HepG2 (cell line): ENCODE data around the gene JMJD7. TPM values are rescaled to one million over a fixed set of nuclear protein-coding genes. Genes with fewer than 3 reads are reported as not detected.

ENCODE experiments used
- ATAC-seq: fragments of 200-7000 bp; cut with Tn5 transposase; 3 replicates; pipeline ENCODE4 v1.9.1; 2020; ENCODE audit warnings: mild to moderate bottlenecking, moderate library complexity
- BruUV-seq: library from RNA; stranded (reverse); fragments of 400-500 nt; replicated peaks from 2 replicates; lab custom pipeline; 2021; lab: Mats Ljungman, UMichigan
- CTCF ChIA-PET: fragments of 300-600 bp; formaldehyde crosslinking; extraction: SDS; loops from one replicate; lab custom pipeline; 2021; ENCODE audit warnings: low total read pairs, inconsistent platforms, low intra/inter-chr PET ratio; lab: Yijun Ruan, JAX
- POLR2A ChIA-PET: fragments of 350-600 bp; sonication (Branson Sonifier 250); formaldehyde crosslinking; loops from one replicate; lab custom pipeline; 2020; ENCODE audit warnings: antibody characterized with exemption, inconsistent platforms; lab: Yijun Ruan, JAX
- DNase-seq: peaks from one replicate; pipeline ENCODE4 v3.0.0-alpha.2; 2015; ENCODE audit warnings: low spot score
- FAIRE-seq: peaks from 3 replicates; lab custom pipeline; 2011; peaks lifted over from hg19 to GRCh38; lab: Jason Lieb, UNC
- H2AFZ ChIP-seq: one replicate; pipeline ENCODE4 v1.6.1; 2011; ENCODE audit warnings: low read length, inconsistent platforms
- H3K27ac ChIP-seq: fragments of 300-600 bp; 3 replicates; pipeline ENCODE4 v1.8.0; 2011; ENCODE audit warnings: mixed run types, mild to moderate bottlenecking, mixed read lengths, low read length, inconsistent platforms; ENCODE audit not compliant: insufficient read depth; ENCODE audit errors: extremely low read length
- H3K27me3 ChIP-seq, 2 experiments: fragments of 200-600 bp in 1 of 2; 2 replicates in 1 of 2; 3 replicates in 1 of 2; pipeline versions ENCODE4 v1.6.0 to v1.8.0; 2011; ENCODE audit warnings: low read length in 2 of 2, mild to moderate bottlenecking in 2 of 2, moderate library complexity in 2 of 2, inconsistent platforms in 1 of 2; ENCODE audit not compliant: insufficient read depth in 2 of 2, control insufficient read depth in 1 of 2
- H3K36me3 ChIP-seq, 2 experiments: fragments of 200-600 bp in 1 of 2; replicated peaks in 1 of 2; 2 replicates in 1 of 2; 3 replicates in 1 of 2; pipeline versions ENCODE4 v1.5.1 to v1.8.0; 2011; ENCODE audit warnings: low read length in 2 of 2, inconsistent platforms in 1 of 2; ENCODE audit not compliant: insufficient read depth in 2 of 2, control insufficient read depth in 1 of 2
- H3K4me1 ChIP-seq: 2 replicates; pipeline ENCODE4 v1.5.1; 2012; ENCODE audit warnings: low read length, inconsistent platforms; ENCODE audit not compliant: insufficient read depth
- H3K4me2 ChIP-seq: 2 replicates; pipeline ENCODE4 v1.6.0; 2011; ENCODE audit warnings: low read depth, low read length, inconsistent platforms
- H3K4me3 ChIP-seq, 3 experiments: fragments of 200-600 bp in 1 of 3; sonication (generic), shearing (Covaris generic) in 1 of 3; replicated peaks in 1 of 3; 2 replicates each; pipeline ENCODE4 v1.5.1; 2011 to 2016; ENCODE audit warnings: low read length in 3 of 3, inconsistent platforms in 2 of 3, low read depth in 2 of 3, mild to moderate bottlenecking in 2 of 3, control low read depth in 1 of 3, mixed read lengths in 1 of 3; ENCODE audit not compliant: insufficient read depth in 1 of 3
- H3K79me2 ChIP-seq: one replicate; pipeline ENCODE4 v1.6.1; 2011; ENCODE audit warnings: low read length, inconsistent platforms; ENCODE audit not compliant: insufficient read depth
- H3K9ac ChIP-seq: 2 replicates; pipeline ENCODE4 v1.6.0; 2011; ENCODE audit warnings: mild to moderate bottlenecking, low read depth, low read length, inconsistent platforms; ENCODE audit not compliant: insufficient read depth
- H3K9me3 ChIP-seq: 2 replicates; pipeline ENCODE4 v1.5.1; 2012; ENCODE audit warnings: mild to moderate bottlenecking, low read length
- H4K20me1 ChIP-seq: 2 replicates; pipeline ENCODE4 v1.6.0; 2011; ENCODE audit warnings: inconsistent platforms, mild to moderate bottlenecking, low read length, moderate library complexity; ENCODE audit not compliant: insufficient read depth
- ERF ChIP-seq: IDR thresholded peaks from 2 replicates; pipeline ENCODE4 v1.6.1; 2018; ENCODE audit warnings: missing biosample characterization, missing genetic modification reagents
- ETV6 ChIP-seq: sonication (generic); formaldehyde crosslinking; conservative IDR thresholded peaks from 2 replicates; pipeline ENCODE4 v1.4.0; 2020; ENCODE audit warnings: missing genetic modification reagents
- EZH2 ChIP-seq: conservative IDR thresholded peaks from 2 replicates; pipeline ENCODE4 v1.6.1; 2012; ENCODE audit warnings: mild to moderate bottlenecking, low read depth, low read length, moderate library complexity
- HDAC1 ChIP-seq: sonication (generic); formaldehyde crosslinking; IDR thresholded peaks from 2 replicates; pipeline ENCODE4 v1.5.1; 2020; ENCODE audit warnings: mild to moderate bottlenecking, missing genetic modification reagents
- HNRNPL ChIP-seq: fragments of 200-400 bp; formaldehyde crosslinking; IDR thresholded peaks from 2 replicates; pipeline ENCODE4 v1.6.1; 2017; ENCODE audit warnings: mild to moderate bottlenecking, low read depth, low read length
- KLF9 ChIP-seq: IDR thresholded peaks from 2 replicates; pipeline ENCODE4 v1.6.1; 2016; ENCODE audit warnings: low read depth
- MNT ChIP-seq: fragments of 450-650 bp; IDR thresholded peaks from 2 replicates; pipeline ENCODE4 v1.6.1; 2016
- NR2F2 ChIP-seq: IDR thresholded peaks from 2 replicates; pipeline ENCODE4 v1.6.1; 2012; ENCODE audit warnings: low read depth, inconsistent platforms, borderline replicate concordance
- PTBP1 ChIP-seq: fragments of 200-400 bp; formaldehyde crosslinking; IDR thresholded peaks from 2 replicates; pipeline ENCODE4 v1.6.1; 2018; ENCODE audit warnings: low read length, low read depth; ENCODE audit not compliant: poor library complexity, severe bottlenecking
- RXRB ChIP-seq: IDR thresholded peaks from 2 replicates; pipeline ENCODE4 v1.6.1; 2016; ENCODE audit warnings: borderline replicate concordance, missing genetic modification reagents, missing compliant biosample characterization
- THYN1 ChIP-seq: sonication (generic); formaldehyde crosslinking; IDR thresholded peaks from 2 replicates; pipeline ENCODE4 v1.8.1; 2023; ENCODE audit warnings: low read depth, mild to moderate bottlenecking, moderate library complexity, missing genetic modification reagents, borderline replicate concordance
- XRCC5 ChIP-seq: fragments of 200-400 bp; formaldehyde crosslinking; optimal IDR thresholded peaks from 2 replicates; pipeline ENCODE3; 2017; ENCODE audit warnings: mild to moderate bottlenecking, low read length
- ZBTB7A ChIP-seq: sonication (generic); formaldehyde crosslinking; IDR thresholded peaks from 2 replicates; pipeline ENCODE4 v1.8.0; 2022; ENCODE audit warnings: mild to moderate bottlenecking, missing genetic modification reagents
- ZFP41 ChIP-seq: sonication (generic); formaldehyde crosslinking; IDR thresholded peaks from 2 replicates; pipeline ENCODE4 v1.4.0; 2020; ENCODE audit warnings: mild to moderate bottlenecking, missing genetic modification reagents, borderline replicate concordance
- ZMYM3 ChIP-seq: sonication (generic); formaldehyde crosslinking; IDR thresholded peaks from 2 replicates; pipeline ENCODE4 v1.5.1; 2020; ENCODE audit warnings: mild to moderate bottlenecking, missing genetic modification reagents
- ZNF274 ChIP-seq: sonication (generic); formaldehyde crosslinking; IDR thresholded peaks from 2 replicates; pipeline ENCODE4 v1.5.1; 2020; ENCODE audit warnings: mild to moderate bottlenecking, missing genetic modification reagents
- ZNF567 ChIP-seq: sonication (generic); formaldehyde crosslinking; IDR thresholded peaks from 2 replicates; pipeline ENCODE4 v1.8.1; 2023; ENCODE audit warnings: mild to moderate bottlenecking, missing genetic modification reagents, borderline replicate concordance
- ZNF639 ChIP-seq: conservative IDR thresholded peaks from 2 replicates; pipeline ENCODE4 v1.6.1; 2018; ENCODE audit warnings: missing genetic modification reagents
- WGBS: methylation state at CpG from one replicate; pipeline ENCODE4 v1.1.6; 2017; ENCODE audit warnings: low lambda C conversion rate; 5-methylcytosine and 5-hydroxymethylcytosine counted together
- in situ Hi-C: cut with HindIII; loops from 2 replicates; pipeline ENCODE4 v1.10.0; 2017; ENCODE audit warnings: low pct_unique_long_range_greater_than_20kb; ENCODE audit not compliant: extremely low pct_ligation_motif_present
- intact Hi-C: fragments of 100-400 bp; cut with micrococcal nuclease; formaldehyde crosslinking; loops from one replicate; pipeline ENCODE4 v1.10.0; 2022; ENCODE audit not compliant: unreplicated experiment
- polyA plus RNA-seq, 8 experiments: library from polyadenylated mRNA; depleted of rRNA in 3 of 8; stranded (reverse) in 7 of 8; unstranded in 1 of 8; fragments of >200 nt; fragmentation: Illumina TruSeq in 4 of 8; extraction: Trizol in 4 of 8; gene quantifications; 2 replicates each; pipeline versions ENCODE4 v1.2.1 to v1.2.3, GENCODE V29; 2011 to 2016; ENCODE audit warnings: low read depth in 4 of 8, missing spikeins in 1 of 8, mixed read lengths in 1 of 8; ENCODE audit not compliant: insufficient read depth in 1 of 8
- total RNA-seq, 5 experiments: library from RNA; depleted of rRNA; stranded (reverse); fragments of >200 nt; fragmentation: Illumina TruSeq; extraction: Trizol; gene quantifications; 2 replicates each; pipeline ENCODE4 v1.2.3, GENCODE V29; 2016; ENCODE audit warnings: low read depth in 1 of 5
- TF ChIP-seq, protein P1 (sequence below): sonication (generic); formaldehyde crosslinking; IDR thresholded peaks from 2 replicates; pipeline ENCODE4 v1.5.0; 2020; ENCODE audit warnings: mild to moderate bottlenecking, missing genetic modification reagents

JMJD7 gene
- total and polyA plus RNA-seq, 2 of the 13 experiments (the other 11 are each of a cell fraction or from before 2014, with no cell fraction given) = 6.4 to 7.1 TPM

DNA sequence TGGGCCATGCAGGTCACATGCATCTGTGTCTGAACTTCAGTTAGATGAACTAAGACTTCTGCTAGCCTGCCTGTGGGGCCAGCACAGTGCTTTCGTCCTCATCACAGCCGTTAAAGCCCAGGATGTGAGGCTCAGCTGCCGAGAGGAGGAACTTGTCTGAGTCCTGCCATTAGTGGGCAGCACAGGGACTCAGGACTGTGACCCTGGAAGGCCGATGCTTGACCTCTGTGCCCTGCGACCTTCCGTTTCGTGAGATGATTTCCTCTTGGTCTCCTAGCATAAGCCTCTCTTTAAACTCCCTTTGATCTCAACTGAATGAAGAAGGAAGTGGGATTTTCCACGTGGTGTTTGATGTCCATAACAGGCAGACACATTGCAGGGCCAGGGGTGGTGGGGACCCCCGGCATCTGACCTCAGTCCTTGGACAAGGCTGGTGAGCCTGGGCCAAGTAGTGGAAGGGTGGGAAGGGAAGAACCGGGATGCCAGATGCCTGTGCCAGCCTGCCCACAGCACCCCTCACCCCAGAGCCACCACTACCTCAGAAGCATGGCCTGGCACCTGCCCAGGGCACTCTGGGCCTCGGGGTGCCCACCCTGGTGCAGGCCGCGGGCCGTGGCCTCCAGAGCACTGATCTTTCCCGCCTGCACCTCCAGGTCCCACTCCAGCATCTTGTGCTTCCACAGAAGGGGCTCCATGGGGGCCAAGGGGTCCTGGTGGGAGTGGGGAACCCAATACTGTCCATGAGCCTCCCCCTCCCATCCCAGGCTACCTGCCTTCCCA, 32.3 kb downstream of the JMJD7 start:
- Histone ChIP-seq H2AFZ (no peak overlapping the region), H3K4me3 (peak overlapping the region in 1 of 3 experiments; percentile 15; a peak in 1 of 6 replicates), H3K27me3 (peaks cover 11 to 51% of the 10 kb centered on the region in 2 experiments; a peak in 4 of 5 replicates), H3K79me2 (no peaks in the 10 kb centered on the region), H3K36me3 (no peaks in the 10 kb centered on the region), H4K20me1 (no peaks in the 10 kb centered on the region), H3K27ac (no peak overlapping the region), H3K4me2 (peak overlapping the region; percentile 46), H3K9me3 (no peaks in the 10 kb centered on the region), H3K9ac (no peak overlapping the region), H3K4me1 (peaks cover 45% of the 10 kb centered on the region)
- no TSS peak for BruUV-seq
- in situ Hi-C loops (no loop called here), intact Hi-C loops (no loop called here)
- ChIA-PET POLR2A (no interaction called here), CTCF (interaction anchor here (1.5 kb wide), 1 partner anchor 44 kb away, joined by 7 read pairs; no protein-coding TSS in a partner anchor)
- ATAC-seq (peak; percentile 68), FAIRE-seq (peak; percentile 84), DNase-seq (peak; percentile 48)
- 0% methylated on average over 5 of the region's 15 CpGs for WGBS
- TF ChIP-seq NR2F2 (peak; percentile 88), XRCC5 (peak; percentile 40), ZMYM3 (CRISPR knock-in tag) (peak; percentile 61; the same call in 1 of the 2 replicates), PTBP1 (no peak), RXRB (peak; percentile 31; the same call in 1 of the 2 replicates), HDAC1 (CRISPR knock-in tag) (peak; percentile 42; the same call in 1 of the 2 replicates), ZNF274 (CRISPR knock-in tag) (no peak), KLF9 (CRISPR knock-in tag) (no peak), ZNF639 (CRISPR knock-in tag) (no peak), ZFP41 (no peak), ERF (CRISPR knock-in tag) (no peak), HNRNPL (0 out of 2 replicates have a peak, but pooled peaks have one; percentile 50), EZH2 (0 out of 2 replicates have a peak, but pooled peaks have one; percentile 70), ZBTB7A (CRISPR knock-in tag) (peak; percentile 38; the same call in 1 of the 2 replicates), MNT (peak; percentile 68), ETV6 (CRISPR knock-in tag) (no peak), ZNF567 (CRISPR knock-in tag) (no peak), THYN1 (CRISPR knock-in tag) (no peak)
- TF ChIP-seq, protein P1, sequence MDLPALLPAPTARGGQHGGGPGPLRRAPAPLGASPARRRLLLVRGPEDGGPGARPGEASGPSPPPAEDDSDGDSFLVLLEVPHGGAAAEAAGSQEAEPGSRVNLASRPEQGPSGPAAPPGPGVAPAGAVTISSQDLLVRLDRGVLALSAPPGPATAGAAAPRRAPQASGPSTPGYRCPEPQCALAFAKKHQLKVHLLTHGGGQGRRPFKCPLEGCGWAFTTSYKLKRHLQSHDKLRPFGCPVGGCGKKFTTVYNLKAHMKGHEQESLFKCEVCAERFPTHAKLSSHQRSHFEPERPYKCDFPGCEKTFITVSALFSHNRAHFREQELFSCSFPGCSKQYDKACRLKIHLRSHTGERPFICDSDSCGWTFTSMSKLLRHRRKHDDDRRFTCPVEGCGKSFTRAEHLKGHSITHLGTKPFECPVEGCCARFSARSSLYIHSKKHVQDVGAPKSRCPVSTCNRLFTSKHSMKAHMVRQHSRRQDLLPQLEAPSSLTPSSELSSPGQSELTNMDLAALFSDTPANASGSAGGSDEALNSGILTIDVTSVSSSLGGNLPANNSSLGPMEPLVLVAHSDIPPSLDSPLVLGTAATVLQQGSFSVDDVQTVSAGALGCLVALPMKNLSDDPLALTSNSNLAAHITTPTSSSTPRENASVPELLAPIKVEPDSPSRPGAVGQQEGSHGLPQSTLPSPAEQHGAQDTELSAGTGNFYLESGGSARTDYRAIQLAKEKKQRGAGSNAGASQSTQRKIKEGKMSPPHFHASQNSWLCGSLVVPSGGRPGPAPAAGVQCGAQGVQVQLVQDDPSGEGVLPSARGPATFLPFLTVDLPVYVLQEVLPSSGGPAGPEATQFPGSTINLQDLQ (CRISPR knock-in tag) = no peak
